SK-N-SH treated with all-trans-retinoic acid at 6 μM for 48 hours (cell line): ENCODE results near the gene SLC25A39.

Experiments
- ATAC-seq: fragments of 200-7000 bp; cut with Tn5 transposase; 3 replicates; pipeline ENCODE4 v1.9.1; 2020; ENCODE audit warnings: mild to moderate bottlenecking, moderate library complexity
- ARNTL ChIP-seq: fragments of 450-650 bp; formaldehyde crosslinking; IDR thresholded peaks from 2 replicates; pipeline ENCODE4 v1.5.0; 2020; ENCODE audit warnings: low read depth, mild to moderate bottlenecking, moderate library complexity, borderline replicate concordance
- BACH2 ChIP-seq: fragments of 250-450 bp; sonication (Bioruptor Pico); IDR thresholded peaks from 2 replicates; pipeline ENCODE4 v1.9.0; 2021; ENCODE audit warnings: mild to moderate bottlenecking, borderline replicate concordance
- CREB5 ChIP-seq: fragments of 250-450 bp; sonication (Bioruptor Pico); IDR thresholded peaks from 2 replicates; pipeline ENCODE4 v1.5.1; 2020; ENCODE audit warnings: low read depth, mild to moderate bottlenecking, moderate library complexity
- CSDC2 ChIP-seq: fragments of 250-450 bp; sonication (Bioruptor Pico); IDR thresholded peaks from 2 replicates; pipeline ENCODE4 v1.5.0; 2020; ENCODE audit warnings: mild to moderate bottlenecking, moderate library complexity
- ESRRG ChIP-seq: fragments of 250-450 bp; sonication (Bioruptor Pico); IDR thresholded peaks from 2 replicates; pipeline ENCODE4 v1.6.1; 2021; ENCODE audit warnings: mild to moderate bottlenecking
- ISL1 ChIP-seq: fragments of 250-450 bp; sonication (Bioruptor Pico); IDR thresholded peaks from 2 replicates; pipeline ENCODE4 v2.1.2; 2022; ENCODE audit warnings: mild to moderate bottlenecking, moderate library complexity
- OSR1 ChIP-seq: fragments of 250-450 bp; sonication (Bioruptor Pico); IDR thresholded peaks from 2 replicates; pipeline ENCODE4 v1.8.0; 2022; ENCODE audit warnings: moderate library complexity, mild to moderate bottlenecking, inconsistent platforms
- PPARA ChIP-seq: fragments of 250-450 bp; sonication (Bioruptor Pico); IDR thresholded peaks from 2 replicates; pipeline ENCODE4 v1.5.0; 2020; ENCODE audit warnings: mild to moderate bottlenecking, borderline replicate concordance
- RARB ChIP-seq: fragments of 250-450 bp; sonication (Bioruptor Pico); IDR thresholded peaks from 2 replicates; pipeline ENCODE4 v1.8.0; 2021; ENCODE audit warnings: mild to moderate bottlenecking, moderate library complexity
- SNAI2 ChIP-seq: fragments of 250-450 bp; sonication (Bioruptor Pico); IDR thresholded peaks from 2 replicates; pipeline ENCODE4 v1.5.0; 2020; ENCODE audit warnings: mild to moderate bottlenecking, moderate library complexity
- TOX ChIP-seq: fragments of 250-450 bp; sonication (Bioruptor Pico); IDR thresholded peaks from 2 replicates; pipeline ENCODE4 v1.8.0; 2021; ENCODE audit warnings: mild to moderate bottlenecking, moderate library complexity, borderline replicate concordance
- ZC3H10 ChIP-seq: fragments of 250-450 bp; sonication (Bioruptor Pico); IDR thresholded peaks from 2 replicates; pipeline ENCODE4 v1.5.1; 2021; ENCODE audit warnings: mild to moderate bottlenecking, moderate library complexity
- ZFP3 ChIP-seq: fragments of 250-450 bp; sonication (Bioruptor Pico); IDR thresholded peaks from 2 replicates; pipeline ENCODE4 v1.5.0; 2020; ENCODE audit warnings: mild to moderate bottlenecking, moderate library complexity
- ZFP30 ChIP-seq: fragments of 450-650 bp; formaldehyde crosslinking; IDR thresholded peaks from 2 replicates; pipeline ENCODE4 v1.5.0; 2022; ENCODE audit warnings: mild to moderate bottlenecking, moderate library complexity
- ZNF565 ChIP-seq: fragments of 450-650 bp; formaldehyde crosslinking; conservative IDR thresholded peaks from 2 replicates; pipeline ENCODE4 v1.5.0; 2020; ENCODE audit warnings: low read depth, mild to moderate bottlenecking, moderate library complexity
- ZNF70 ChIP-seq: fragments of 450-650 bp; formaldehyde crosslinking; IDR thresholded peaks from 2 replicates; pipeline ENCODE4 v1.5.0; 2020; ENCODE audit warnings: mild to moderate bottlenecking, moderate library complexity
- ZNF8 ChIP-seq: fragments of 450-650 bp; formaldehyde crosslinking; IDR thresholded peaks from 2 replicates; pipeline ENCODE4 v1.5.0; 2020; ENCODE audit warnings: mild to moderate bottlenecking, moderate library complexity
- TF ChIP-seq, protein P1 (sequence below): fragments of 250-450 bp; sonication (Bioruptor Pico); IDR thresholded peaks from 2 replicates; pipeline ENCODE4 v1.8.0; 2020; ENCODE audit warnings: mild to moderate bottlenecking, moderate library complexity, borderline replicate concordance
- TF ChIP-seq, protein P2 (sequence below): fragments of 250-450 bp; sonication (Bioruptor Pico); IDR thresholded peaks from 2 replicates; pipeline ENCODE4 v1.5.1; 2021; ENCODE audit warnings: mild to moderate bottlenecking, moderate library complexity
- TF ChIP-seq, protein P3 (sequence below): fragments of 250-450 bp; sonication (Bioruptor Pico); IDR thresholded peaks from 2 replicates; pipeline ENCODE4 v1.5.0; 2020; ENCODE audit warnings: mild to moderate bottlenecking, moderate library complexity
- TF ChIP-seq, protein P4 (sequence below): fragments of 250-450 bp; sonication (Bioruptor Pico); IDR thresholded peaks from 2 replicates; pipeline ENCODE4 v1.8.0; 2021; ENCODE audit warnings: low read depth, mild to moderate bottlenecking, moderate library complexity, borderline replicate concordance

Gene SLC25A39

DNA sequence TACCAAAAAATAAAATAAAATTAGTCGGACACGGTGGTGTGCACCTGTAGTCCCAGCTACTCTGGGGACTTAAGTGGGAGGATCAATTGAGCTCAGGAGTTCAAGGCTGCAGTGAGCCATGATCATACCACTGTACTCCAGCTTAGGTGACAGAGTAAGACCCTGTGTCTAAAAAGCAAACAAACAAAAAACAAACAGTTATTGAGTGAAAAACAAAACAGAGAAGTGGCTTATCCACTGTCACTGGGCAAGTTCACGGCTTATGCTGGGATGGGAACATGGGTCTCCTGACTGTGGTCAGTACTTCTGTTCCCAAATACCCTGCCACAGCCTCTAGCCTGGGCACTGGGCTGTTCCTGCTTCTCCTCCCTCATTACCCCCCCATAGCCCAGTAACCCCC, 10.9 kb upstream of the SLC25A39 start:
- TF ChIP-seq, protein P1, sequence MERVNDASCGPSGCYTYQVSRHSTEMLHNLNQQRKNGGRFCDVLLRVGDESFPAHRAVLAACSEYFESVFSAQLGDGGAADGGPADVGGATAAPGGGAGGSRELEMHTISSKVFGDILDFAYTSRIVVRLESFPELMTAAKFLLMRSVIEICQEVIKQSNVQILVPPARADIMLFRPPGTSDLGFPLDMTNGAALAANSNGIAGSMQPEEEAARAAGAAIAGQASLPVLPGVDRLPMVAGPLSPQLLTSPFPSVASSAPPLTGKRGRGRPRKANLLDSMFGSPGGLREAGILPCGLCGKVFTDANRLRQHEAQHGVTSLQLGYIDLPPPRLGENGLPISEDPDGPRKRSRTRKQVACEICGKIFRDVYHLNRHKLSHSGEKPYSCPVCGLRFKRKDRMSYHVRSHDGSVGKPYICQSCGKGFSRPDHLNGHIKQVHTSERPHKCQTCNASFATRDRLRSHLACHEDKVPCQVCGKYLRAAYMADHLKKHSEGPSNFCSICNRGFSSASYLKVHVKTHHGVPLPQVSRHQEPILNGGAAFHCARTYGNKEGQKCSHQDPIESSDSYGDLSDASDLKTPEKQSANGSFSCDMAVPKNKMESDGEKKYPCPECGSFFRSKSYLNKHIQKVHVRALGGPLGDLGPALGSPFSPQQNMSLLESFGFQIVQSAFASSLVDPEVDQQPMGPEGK = no peak
- TF ChIP-seq CREB5 = no peak
- no peak for TF ChIP-seq ZNF8 (CRISPR knock-in tag)
- TF ChIP-seq ARNTL (CRISPR knock-in tag) = no peak
- no peak for TF ChIP-seq OSR1
- no peak for TF ChIP-seq ZNF70 (CRISPR knock-in tag)
- TF ChIP-seq PPARA (CRISPR knock-in tag) = no peak
- no peak for TF ChIP-seq ESRRG (CRISPR knock-in tag)
- TF ChIP-seq SNAI2 (CRISPR knock-in tag) = no peak
- TF ChIP-seq TOX = no peak
- no peak for TF ChIP-seq CSDC2 (CRISPR knock-in tag)
- TF ChIP-seq ZNF565 = no peak
- TF ChIP-seq ISL1 (CRISPR knock-in tag) = no peak
- no peak for TF ChIP-seq ZC3H10 (CRISPR knock-in tag)
- no peak for TF ChIP-seq BACH2 (CRISPR knock-in tag)
- TF ChIP-seq, all 23 proteins: peak for 0
- no peak for ATAC-seq

DNA sequence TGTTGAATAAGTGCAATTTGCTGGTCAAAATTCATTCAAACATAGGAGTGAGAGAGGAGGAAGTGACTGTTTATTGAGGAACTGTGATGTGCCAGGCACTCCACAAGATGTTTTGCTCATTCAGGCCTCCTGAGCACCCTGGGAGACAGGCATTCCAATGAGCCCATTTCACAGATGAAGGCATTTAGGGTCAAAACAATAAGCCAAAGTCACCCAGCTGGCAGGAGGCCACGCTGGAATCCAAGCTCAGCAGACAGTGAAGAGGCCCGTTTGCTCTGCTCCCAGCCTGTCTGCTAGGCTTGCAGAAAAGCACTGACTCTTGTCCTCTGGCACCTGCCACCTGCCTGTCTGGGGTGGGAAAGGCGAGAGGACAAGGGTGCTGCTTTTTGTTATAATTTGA, 10.1 kb upstream of the SLC25A39 start:
- TF ChIP-seq PPARA (CRISPR knock-in tag) = no peak
- TF ChIP-seq, protein P2, sequence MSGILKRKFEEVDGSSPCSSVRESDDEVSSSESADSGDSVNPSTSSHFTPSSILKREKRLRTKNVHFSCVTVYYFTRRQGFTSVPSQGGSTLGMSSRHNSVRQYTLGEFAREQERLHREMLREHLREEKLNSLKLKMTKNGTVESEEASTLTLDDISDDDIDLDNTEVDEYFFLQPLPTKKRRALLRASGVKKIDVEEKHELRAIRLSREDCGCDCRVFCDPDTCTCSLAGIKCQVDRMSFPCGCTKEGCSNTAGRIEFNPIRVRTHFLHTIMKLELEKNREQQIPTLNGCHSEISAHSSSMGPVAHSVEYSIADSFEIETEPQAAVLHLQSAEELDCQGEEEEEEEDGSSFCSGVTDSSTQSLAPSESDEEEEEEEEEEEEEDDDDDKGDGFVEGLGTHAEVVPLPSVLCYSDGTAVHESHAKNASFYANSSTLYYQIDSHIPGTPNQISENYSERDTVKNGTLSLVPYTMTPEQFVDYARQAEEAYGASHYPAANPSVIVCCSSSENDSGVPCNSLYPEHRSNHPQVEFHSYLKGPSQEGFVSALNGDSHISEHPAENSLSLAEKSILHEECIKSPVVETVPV = no peak
- TF ChIP-seq BACH2 (CRISPR knock-in tag) = no peak
- TF ChIP-seq CSDC2 (CRISPR knock-in tag) = no peak
- no peak for TF ChIP-seq ZFP3 (CRISPR knock-in tag)
- no peak for TF ChIP-seq RARB (CRISPR knock-in tag)
- TF ChIP-seq ZC3H10 (CRISPR knock-in tag) = no peak
- TF ChIP-seq TOX = no peak
- no peak for TF ChIP-seq ZFP30 (CRISPR knock-in tag)
- TF ChIP-seq CREB5 = no peak
- TF ChIP-seq, protein P3, sequence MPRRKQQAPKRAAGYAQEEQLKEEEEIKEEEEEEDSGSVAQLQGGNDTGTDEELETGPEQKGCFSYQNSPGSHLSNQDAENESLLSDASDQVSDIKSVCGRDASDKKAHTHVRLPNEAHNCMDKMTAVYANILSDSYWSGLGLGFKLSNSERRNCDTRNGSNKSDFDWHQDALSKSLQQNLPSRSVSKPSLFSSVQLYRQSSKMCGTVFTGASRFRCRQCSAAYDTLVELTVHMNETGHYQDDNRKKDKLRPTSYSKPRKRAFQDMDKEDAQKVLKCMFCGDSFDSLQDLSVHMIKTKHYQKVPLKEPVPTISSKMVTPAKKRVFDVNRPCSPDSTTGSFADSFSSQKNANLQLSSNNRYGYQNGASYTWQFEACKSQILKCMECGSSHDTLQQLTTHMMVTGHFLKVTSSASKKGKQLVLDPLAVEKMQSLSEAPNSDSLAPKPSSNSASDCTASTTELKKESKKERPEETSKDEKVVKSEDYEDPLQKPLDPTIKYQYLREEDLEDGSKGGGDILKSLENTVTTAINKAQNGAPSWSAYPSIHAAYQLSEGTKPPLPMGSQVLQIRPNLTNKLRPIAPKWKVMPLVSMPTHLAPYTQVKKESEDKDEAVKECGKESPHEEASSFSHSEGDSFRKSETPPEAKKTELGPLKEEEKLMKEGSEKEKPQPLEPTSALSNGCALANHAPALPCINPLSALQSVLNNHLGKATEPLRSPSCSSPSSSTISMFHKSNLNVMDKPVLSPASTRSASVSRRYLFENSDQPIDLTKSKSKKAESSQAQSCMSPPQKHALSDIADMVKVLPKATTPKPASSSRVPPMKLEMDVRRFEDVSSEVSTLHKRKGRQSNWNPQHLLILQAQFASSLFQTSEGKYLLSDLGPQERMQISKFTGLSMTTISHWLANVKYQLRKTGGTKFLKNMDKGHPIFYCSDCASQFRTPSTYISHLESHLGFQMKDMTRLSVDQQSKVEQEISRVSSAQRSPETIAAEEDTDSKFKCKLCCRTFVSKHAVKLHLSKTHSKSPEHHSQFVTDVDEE (CRISPR knock-in tag) = no peak
- TF ChIP-seq, protein P4, sequence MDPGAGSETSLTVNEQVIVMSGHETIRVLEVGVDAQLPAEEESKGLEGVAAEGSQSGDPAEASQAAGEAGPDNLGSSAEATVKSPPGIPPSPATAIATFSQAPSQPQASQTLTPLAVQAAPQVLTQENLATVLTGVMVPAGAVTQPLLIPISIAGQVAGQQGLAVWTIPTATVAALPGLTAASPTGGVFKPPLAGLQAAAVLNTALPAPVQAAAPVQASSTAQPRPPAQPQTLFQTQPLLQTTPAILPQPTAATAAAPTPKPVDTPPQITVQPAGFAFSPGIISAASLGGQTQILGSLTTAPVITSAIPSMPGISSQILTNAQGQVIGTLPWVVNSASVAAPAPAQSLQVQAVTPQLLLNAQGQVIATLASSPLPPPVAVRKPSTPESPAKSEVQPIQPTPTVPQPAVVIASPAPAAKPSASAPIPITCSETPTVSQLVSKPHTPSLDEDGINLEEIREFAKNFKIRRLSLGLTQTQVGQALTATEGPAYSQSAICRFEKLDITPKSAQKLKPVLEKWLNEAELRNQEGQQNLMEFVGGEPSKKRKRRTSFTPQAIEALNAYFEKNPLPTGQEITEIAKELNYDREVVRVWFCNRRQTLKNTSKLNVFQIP (CRISPR knock-in tag) = no peak
- no peak for ATAC-seq

- no peak for TF ChIP-seq PPARA (CRISPR knock-in tag)
- TF ChIP-seq, protein P2 = no peak
- no peak for TF ChIP-seq ISL1 (CRISPR knock-in tag)
- no peak for TF ChIP-seq ARNTL (CRISPR knock-in tag)
- TF ChIP-seq CSDC2 (CRISPR knock-in tag) = no peak
- no peak for TF ChIP-seq BACH2 (CRISPR knock-in tag)
- no peak for TF ChIP-seq ZNF8 (CRISPR knock-in tag)
- no peak for TF ChIP-seq ZNF70 (CRISPR knock-in tag)
- TF ChIP-seq ZC3H10 (CRISPR knock-in tag) = no peak
- ATAC-seq = no peak
These were observed 9.7 kb upstream of the SLC25A39 start for GRCh38 chr17:44334315-44334714.
